Lower leg skin (tissue), 4 donors: ENCODE results near the gene BNIP5. TPM values are rescaled to one million over a fixed set of nuclear protein-coding genes. Genes with fewer than 3 reads are reported as not detected.

Experiments
- DNase-seq, 2 donors: peaks; one replicate each; pipeline ENCODE4 v3.0.0-alpha.2; 2019; ENCODE audit warnings: low spot score in 2 of 2
- H3K4me3 ChIP-seq: fragments of 200-600 bp; sonication (generic); 2 replicates; pipeline ENCODE4 v1.5.1; 2017; ENCODE audit warnings: mild to moderate bottlenecking, low read depth; ENCODE audit not compliant: poor library complexity, severe bottlenecking
- CTCF ChIP-seq, 3 donors: fragments of 450-650 bp; IDR thresholded peaks; one replicate each; pipeline ENCODE4 v1.5.1; 2016; ENCODE audit warnings: antibody characterized with exemption in 3 of 3, mild to moderate bottlenecking in 3 of 3, moderate library complexity in 2 of 3
- POLR2A ChIP-seq, 2 donors: fragments of 450-650 bp; IDR thresholded peaks; one replicate each; pipeline ENCODE4 v1.6.1; 2016 to 2017; ENCODE audit warnings: antibody characterized with exemption in 2 of 2, mild to moderate bottlenecking in 1 of 2, moderate library complexity in 1 of 2
- WGBS, 2 donors: methylation state at CpG; one replicate each; pipeline ENCODE4 v1.1.5; 2018; 5-methylcytosine and 5-hydroxymethylcytosine counted together
- intact Hi-C: fragments of 100-400 bp; cut with DNase I; formaldehyde crosslinking; loops from one replicate; pipeline ENCODE4 v1.15.0; 2023; ENCODE audit warnings: low total_unique reads
- total RNA-seq, 4 donors: library from RNA; depleted of rRNA; stranded (reverse); fragments of >200 nt; gene quantifications; one replicate each; pipeline ENCODE4 v1.1.0, GENCODE V29; 2016

The BNIP5 gene
- total RNA-seq, 4 donors from 2014 or later: not detected

- 51 to 58% methylated on average over 6 of the region's 6 CpGs for WGBS, 2 donors
- no peak for TF ChIP-seq CTCF (IDR thresholded peaks at IDR 0.05)
- no peak for TF ChIP-seq POLR2A (IDR thresholded peaks at IDR 0.05)
- intact Hi-C loops: no loop called here
- DNase-seq: no peak
- no peak overlapping the region for H3K4me3 ChIP-seq
Observed at GRCh38 chr6:36349240-36349639, 12.6 kb upstream of the BNIP5 start.

- DNase-seq: no peak
- TF ChIP-seq POLR2A (IDR thresholded peaks at IDR 0.05) (no peak), CTCF (IDR thresholded peaks at IDR 0.05) (no peak)
- intact Hi-C loops: no loop called here
- 78 to 81% methylated on average over 4 of the region's 4 CpGs for WGBS, 2 donors
- H3K4me3 ChIP-seq: no peak overlapping the region
Observed at GRCh38 chr6:36347621-36348020, 10.9 kb upstream of the BNIP5 start.

- WGBS, 2 donors: 92 to 94% methylated on average over 20 of the region's 20 CpGs
- no peak for TF ChIP-seq POLR2A (IDR thresholded peaks at IDR 0.05)
- no peak for TF ChIP-seq CTCF (IDR thresholded peaks at IDR 0.05)
- intact Hi-C loops: no loop called here
- no peak for DNase-seq
- no peak overlapping the region for H3K4me3 ChIP-seq
Observed at GRCh38 chr6:36346486-36347273, 10.0 kb upstream of the BNIP5 start.

GRCh38 chr6:36345681-36346466, 9.2 kb upstream of the BNIP5 start:
- TF ChIP-seq POLR2A (IDR thresholded peaks at IDR 0.05) (no peak), CTCF (IDR thresholded peaks at IDR 0.05) (no peak)
- whole genome bisulfite sequencing, 2 donors: 74 to 85% methylated on average over 13 of the region's 13 CpGs
- no peak for DNase-seq
- intact Hi-C loops: no loop called here
- H3K4me3 ChIP-seq: no peak overlapping the region

- DNase-seq: no peak
- H3K4me3 ChIP-seq: no peak overlapping the region
- TF ChIP-seq POLR2A (IDR thresholded peaks at IDR 0.05) (no peak), CTCF (IDR thresholded peaks at IDR 0.05) (no peak)
- intact Hi-C loops: no loop called here
- 67 to 89% methylated on average over 5 of the region's 5 CpGs for WGBS, 2 donors
Observed at GRCh38 chr6:36343109-36343680, 6.5 kb upstream of the BNIP5 start.
